ENCODE data around the gene TEX12.
"Not testable (repeated sequence)": the region's sequence is repeated elsewhere in the genome, so short reads cannot be mapped to it uniquely, and the experiment has no call there.

TEX12 gene

GRCh38 chr11:112163875-112164685 is 3.1 kb upstream of the TEX12 start, which contains the start of gene IL18:
Gene IL18, minus strand, starts transcription at chr11:112164094. Its CDS starts 9,041 bp downstream, at chr11:112155053.
- DNase-seq (ENCODE audit: low read depth in 2 of 2, low spot score in 1 of 2), result no peak

DNA sequence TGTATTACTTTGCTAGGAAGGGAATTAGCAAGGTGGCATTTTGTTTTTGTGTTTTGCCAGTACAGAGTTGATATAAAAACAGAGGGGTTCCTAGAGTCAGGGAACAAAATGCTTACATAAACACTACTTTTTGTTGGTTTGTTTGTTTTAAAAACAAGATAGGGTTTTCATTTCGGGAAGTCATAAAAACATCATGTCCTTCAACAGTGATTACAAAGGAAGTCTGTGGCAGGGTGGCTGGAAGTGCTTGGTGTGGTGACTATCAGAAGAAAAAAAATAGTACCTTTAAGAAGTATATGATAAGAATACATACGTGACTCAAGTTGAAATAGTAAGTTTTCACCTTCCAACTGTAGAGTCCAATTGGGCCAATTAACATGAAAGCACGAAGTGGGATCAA is 2.1 kb upstream of the TEX12 start:
- DNase-seq (ENCODE audit: low read depth in 2 of 2, low spot score in 1 of 2), result no peak

- DNase-seq (ENCODE audit: low read depth in 2 of 2, low spot score in 1 of 2), result no peak
Observed at GRCh38 chr11:112166562-112166961, 610 bp upstream of the TEX12 start.

- DNase-seq (ENCODE audit: low read depth in 2 of 2, low spot score in 1 of 2), result no peak
Observed at GRCh38 chr11:112172362-112172994, 5.3 kb downstream of the TEX12 start.

DNA sequence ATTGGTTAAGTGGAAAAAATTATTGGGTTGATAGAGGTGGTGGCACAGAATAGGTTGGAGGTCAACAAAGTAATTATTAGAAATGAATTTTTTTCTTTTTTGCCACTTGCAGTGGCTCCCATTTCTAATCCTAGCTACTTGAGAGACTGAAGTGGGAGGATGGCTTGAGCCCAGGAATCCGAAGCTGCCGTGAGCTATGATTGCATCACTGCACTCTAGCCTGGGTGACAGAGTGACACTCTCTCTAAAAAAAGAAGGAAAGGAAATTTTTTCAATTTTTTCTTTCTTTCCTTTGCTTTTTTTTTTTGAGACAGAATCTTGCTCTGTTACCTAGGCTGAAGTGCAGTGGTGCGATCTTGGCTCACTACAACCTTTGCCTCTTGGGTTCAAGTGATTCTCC is 6.0 kb downstream of the TEX12 start:
- no peak for DNase-seq (ENCODE audit: low read depth in 2 of 2, low spot score in 1 of 2)

GRCh38 chr11:112174789-112175598 is 7.8 kb downstream of the TEX12 start, which contains the start of gene BCO2:
Gene BCO2, plus strand, starts transcription at chr11:112175512. Its CDS starts 90 bp downstream, at chr11:112175602.
- DNase-seq (ENCODE audit: low read depth in 2 of 2, low spot score in 1 of 2), result peak; percentile 11 to 12

- no peak for DNase-seq (ENCODE audit: low read depth in 2 of 2, low spot score in 1 of 2)
Observed at GRCh38 chr11:112175599-112175952, 8.4 kb downstream of the TEX12 start.

DNA sequence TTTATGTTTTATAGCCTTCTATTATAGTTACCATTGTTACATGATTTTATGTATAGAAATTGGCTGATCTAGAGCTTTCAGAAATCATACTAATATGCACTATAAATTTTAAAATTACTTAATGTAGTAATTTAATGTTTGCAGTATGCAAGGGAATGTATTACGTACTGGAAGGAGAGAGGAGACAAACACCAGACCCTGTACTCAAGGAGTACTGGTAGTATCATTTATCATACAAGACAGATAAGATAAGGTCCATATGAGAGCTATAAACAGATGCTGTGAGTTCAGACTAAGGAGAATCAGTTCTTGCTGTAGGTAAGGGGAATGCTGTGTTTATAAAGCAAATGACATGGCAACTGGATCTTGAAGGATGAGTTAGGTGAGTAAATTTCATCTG is 8.9 kb downstream of the TEX12 start:
- DNase-seq (ENCODE audit: low read depth in 2 of 2, low spot score in 1 of 2), result no peak

DNA sequence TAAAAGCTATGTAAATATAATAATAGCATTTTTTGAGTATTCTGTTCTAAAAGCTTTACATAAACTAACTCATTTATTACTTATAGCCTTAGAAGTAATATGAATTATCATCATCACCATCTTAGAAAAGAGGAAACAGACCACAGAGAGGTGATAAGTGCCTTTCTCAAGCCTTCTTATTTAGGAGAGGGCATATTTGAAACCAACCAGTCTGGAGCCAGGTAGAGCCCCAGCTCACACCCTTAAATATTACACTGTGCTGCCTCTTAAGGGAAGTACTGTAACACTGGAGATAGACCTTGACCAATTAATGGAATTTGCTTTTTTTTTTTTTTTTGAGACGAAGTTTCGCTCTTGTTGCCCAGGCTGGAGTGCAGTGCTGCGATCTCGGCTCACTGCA is 10.4 kb downstream of the TEX12 start:
- no peak for DNase-seq (ENCODE audit: low read depth in 2 of 2, low spot score in 1 of 2)

DNA sequence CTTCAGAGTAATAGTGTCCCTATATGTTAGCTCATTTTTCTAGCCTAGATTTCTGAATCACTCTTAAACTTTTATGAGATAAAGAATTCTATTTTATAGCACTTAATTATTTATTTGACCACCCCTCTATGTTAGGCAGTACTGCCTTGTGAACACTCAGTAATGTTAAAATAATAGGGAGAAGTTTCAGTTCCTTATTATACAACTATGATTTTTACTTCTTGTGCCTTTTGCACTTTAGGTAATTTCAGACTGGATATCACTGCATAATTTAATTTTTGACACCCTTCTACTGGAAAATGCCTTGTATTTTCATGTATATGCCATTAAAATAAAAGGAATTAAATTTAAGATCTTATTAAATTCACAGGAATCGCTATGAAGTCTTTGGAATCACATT is 11.3 kb downstream of the TEX12 start:
- DNase-seq (ENCODE audit: low read depth in 2 of 2, low spot score in 1 of 2), result no peak

DNA sequence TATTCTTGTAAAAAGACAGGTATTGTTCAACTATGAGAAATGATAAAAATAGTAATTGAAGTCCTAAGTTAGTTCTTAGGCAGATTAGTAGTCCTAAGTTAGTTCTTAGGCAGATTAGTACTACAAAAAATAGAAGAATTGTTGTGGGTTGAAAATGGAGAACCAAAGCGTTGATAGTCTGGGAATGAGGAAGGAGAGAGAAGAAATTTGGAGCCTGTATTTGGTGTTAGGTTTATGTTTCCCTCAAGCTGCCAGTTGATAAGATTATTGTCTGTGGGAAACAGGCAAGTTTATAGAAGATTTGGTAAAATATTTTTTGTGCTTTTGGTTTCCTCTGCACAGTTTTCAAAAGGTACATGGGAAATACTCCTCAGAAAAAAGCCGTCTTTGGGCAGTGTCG is 11.8 kb downstream of the TEX12 start:
- no peak for DNase-seq (ENCODE audit: low read depth in 2 of 2, low spot score in 1 of 2)

DNA sequence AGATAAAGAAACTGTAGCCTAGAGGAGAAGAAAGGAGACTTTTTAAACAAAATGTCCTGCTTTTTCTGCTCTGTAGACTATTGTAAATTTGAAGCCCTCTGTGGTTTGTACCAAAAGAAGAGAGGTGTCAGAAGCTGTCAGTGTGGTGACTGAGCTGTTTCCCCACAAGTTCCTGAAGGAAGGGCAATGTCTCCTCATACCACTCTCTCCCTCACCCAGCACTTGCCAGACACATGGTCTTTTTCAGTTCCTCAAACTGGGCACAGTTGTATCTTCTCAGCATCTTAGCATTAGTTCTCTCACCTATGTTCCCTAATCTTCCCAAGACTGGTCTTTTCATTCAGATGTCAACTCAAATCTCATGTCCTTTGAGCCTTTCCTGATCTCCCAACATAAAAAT is 12.4 kb downstream of the TEX12 start:
- DNase-seq (ENCODE audit: low read depth in 2 of 2, low spot score in 1 of 2), result no peak

- DNase-seq (ENCODE audit: low read depth in 2 of 2, low spot score in 1 of 2), result no peak
Observed at GRCh38 chr11:112182867-112183266, 15.7 kb downstream of the TEX12 start.

- no peak for DNase-seq (ENCODE audit: low read depth in 2 of 2, low spot score in 1 of 2)
Observed at GRCh38 chr11:112185883-112186282, 18.7 kb downstream of the TEX12 start.

GRCh38 chr11:112186304-112186703 is 19.1 kb downstream of the TEX12 start:
- DNase-seq (ENCODE audit: low read depth in 2 of 2, low spot score in 1 of 2), result no peak

GRCh38 chr11:112195113-112195512 is 27.9 kb downstream of the TEX12 start:
- DNase-seq (ENCODE audit: low read depth in 2 of 2, low spot score in 1 of 2), result not testable (repeated sequence)

DNA sequence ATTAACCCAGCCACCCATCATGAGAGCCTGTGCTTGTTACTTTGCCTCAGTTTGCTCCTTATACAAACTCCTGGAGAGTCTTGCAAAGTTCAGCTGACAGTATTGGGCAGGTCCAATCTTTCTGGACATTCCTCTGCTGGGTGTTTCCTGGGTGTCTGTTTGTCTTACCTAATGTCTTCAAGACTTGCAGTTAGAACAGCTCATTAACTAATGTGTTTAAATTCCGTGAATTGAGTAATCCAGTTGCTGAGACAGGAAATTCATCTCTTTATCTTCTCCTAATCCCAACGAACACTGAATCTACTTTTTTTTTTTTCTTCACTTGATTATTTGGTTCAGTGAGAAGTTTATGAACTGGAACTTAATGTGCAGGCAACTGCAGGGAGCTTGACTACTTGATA is 28.8 kb downstream of the TEX12 start:
- DNase-seq (ENCODE audit: low read depth in 2 of 2, low spot score in 1 of 2), result no peak

DNA sequence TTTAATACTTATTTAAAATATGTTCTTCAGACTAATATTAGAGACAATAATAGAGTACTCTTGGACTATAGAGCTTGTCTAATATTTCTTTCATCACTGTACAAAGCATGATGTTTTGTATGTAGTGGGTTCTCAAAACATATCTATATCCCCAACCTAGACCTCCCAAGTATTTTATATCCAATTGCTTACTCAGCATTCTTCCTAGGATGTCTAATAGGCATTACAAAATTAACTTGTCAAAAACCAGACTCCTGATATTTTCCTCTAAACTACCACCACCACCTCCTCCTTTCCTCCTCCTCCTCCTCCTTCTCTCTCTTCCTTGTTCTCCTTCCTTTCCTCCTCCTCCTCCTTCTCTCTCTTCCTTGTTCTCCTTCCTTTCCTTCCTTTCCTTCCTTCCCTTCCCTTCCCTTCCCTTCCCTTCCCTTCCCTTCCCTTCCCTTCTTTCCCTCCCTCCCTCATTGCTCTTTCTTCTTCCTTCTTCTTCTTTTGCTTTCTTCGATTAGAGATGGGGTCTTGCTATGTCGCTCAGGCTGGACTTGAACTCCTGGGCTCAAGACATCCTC is 29.4 kb downstream of the TEX12 start:
- DNase-seq (ENCODE audit: low read depth in 2 of 2, low spot score in 1 of 2), result no peak

- DNase-seq (ENCODE audit: low read depth in 2 of 2, low spot score in 1 of 2), result not testable (repeated sequence)
Observed at GRCh38 chr11:112199101-112199500, 31.9 kb downstream of the TEX12 start.

- no peak for DNase-seq (ENCODE audit: low read depth in 2 of 2, low spot score in 1 of 2)
Observed at GRCh38 chr11:112200252-112200651, 33.1 kb downstream of the TEX12 start.

- DNase-seq (ENCODE audit: low read depth in 2 of 2, low spot score in 1 of 2), result no peak
Observed at GRCh38 chr11:112206071-112206470, 38.9 kb downstream of the TEX12 start.

Data from stimulated activated CD8-positive, alpha-beta memory T cell treated with anti-CD3 and anti-CD28 coated beads, Interleukin-4, amount 100 ng/mL, for 1 hour (primary cell).